ENCODE measurements around the gene MDFIC.

DNA sequence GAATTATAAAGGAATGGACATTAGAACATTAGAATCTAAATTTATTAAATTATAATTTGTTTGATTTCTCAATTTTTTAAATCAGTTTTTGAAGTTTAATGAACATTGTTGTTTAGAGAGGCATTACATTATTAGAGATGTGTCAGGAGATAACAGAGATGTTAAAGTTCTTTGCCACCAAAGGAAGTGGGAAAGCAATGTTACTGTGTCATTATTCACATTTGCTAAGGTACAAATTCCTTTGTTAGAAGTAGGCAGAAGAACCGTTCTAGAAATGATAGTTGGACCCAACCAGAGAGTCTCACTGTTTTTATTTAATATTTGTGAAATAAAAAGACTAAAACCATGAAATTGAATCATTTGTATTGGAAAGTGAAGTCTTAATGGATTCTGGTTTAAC lies 92.9 kb downstream of the MDFIC start:
- TF ChIP-seq POLR2A (IDR thresholded peaks at IDR 0.05) (no peak), POLR2AphosphoS5 (IDR thresholded peaks at IDR 0.05) (no peak), EP300 (IDR thresholded peaks at IDR 0.05) (no peak)
- TF ChIP-seq, protein P1, sequence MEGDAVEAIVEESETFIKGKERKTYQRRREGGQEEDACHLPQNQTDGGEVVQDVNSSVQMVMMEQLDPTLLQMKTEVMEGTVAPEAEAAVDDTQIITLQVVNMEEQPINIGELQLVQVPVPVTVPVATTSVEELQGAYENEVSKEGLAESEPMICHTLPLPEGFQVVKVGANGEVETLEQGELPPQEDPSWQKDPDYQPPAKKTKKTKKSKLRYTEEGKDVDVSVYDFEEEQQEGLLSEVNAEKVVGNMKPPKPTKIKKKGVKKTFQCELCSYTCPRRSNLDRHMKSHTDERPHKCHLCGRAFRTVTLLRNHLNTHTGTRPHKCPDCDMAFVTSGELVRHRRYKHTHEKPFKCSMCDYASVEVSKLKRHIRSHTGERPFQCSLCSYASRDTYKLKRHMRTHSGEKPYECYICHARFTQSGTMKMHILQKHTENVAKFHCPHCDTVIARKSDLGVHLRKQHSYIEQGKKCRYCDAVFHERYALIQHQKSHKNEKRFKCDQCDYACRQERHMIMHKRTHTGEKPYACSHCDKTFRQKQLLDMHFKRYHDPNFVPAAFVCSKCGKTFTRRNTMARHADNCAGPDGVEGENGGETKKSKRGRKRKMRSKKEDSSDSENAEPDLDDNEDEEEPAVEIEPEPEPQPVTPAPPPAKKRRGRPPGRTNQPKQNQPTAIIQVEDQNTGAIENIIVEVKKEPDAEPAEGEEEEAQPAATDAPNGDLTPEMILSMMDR (IDR thresholded peaks at IDR 0.05), result no peak

Data from sigmoid colon (tissue), 4 donors.